Neural crest cell (in vitro differentiated cells): ENCODE data around the gene MYBPHL. TPM values are rescaled to one million over a fixed set of nuclear protein-coding genes. Genes with fewer than 3 reads are reported as not detected.

Source experiments
- DNase-seq: peaks from one replicate; pipeline ENCODE4 v3.0.0; 2021; ENCODE audit warnings: low read depth, mixed read lengths, low spot score
- H3K27ac Mint-ChIP-seq: one replicate; pipeline ENCODE4 v1.8.0; 2021; ENCODE audit warnings: mild to moderate bottlenecking, mixed read lengths; ENCODE audit not compliant: unreplicated experiment
- H3K27me3 Mint-ChIP-seq: 2 replicates; pipeline ENCODE4 v1.8.0; 2021; ENCODE audit warnings: low read depth, mild to moderate bottlenecking, mixed read lengths
- H3K36me3 Mint-ChIP-seq: 2 replicates; pipeline ENCODE4 v1.8.0; 2021; ENCODE audit warnings: low read depth, mild to moderate bottlenecking, mixed read lengths
- H3K4me1 Mint-ChIP-seq: 2 replicates; pipeline ENCODE4 v1.8.0; 2021; ENCODE audit warnings: mixed read lengths
- H3K4me3 Mint-ChIP-seq: one replicate; pipeline ENCODE4 v1.8.0; 2021; ENCODE audit warnings: mild to moderate bottlenecking, mixed read lengths
- H3K9me3 Mint-ChIP-seq: 2 replicates; pipeline ENCODE4 v1.8.0; 2021; ENCODE audit warnings: mixed read lengths
- CTCF ChIP-seq: fragments of 200-600 bp; sonication (generic); conservative IDR thresholded peaks from 2 replicates; pipeline ENCODE4 v1.5.0; 2021; ENCODE audit warnings: antibody characterized with exemption, mild to moderate bottlenecking
- total RNA-seq: library from RNA; stranded (reverse); gene quantifications from 2 replicates; pipeline ENCODE4 v1.2.1, GENCODE V29; 2021

The MYBPHL gene
- total RNA-seq, 1 donor from 2014 or later, result 0.82 TPM

- no peak overlapping the region for H3K4me3 Mint-ChIP-seq
- no peaks in the 10 kb centered on the region for H3K4me1 Mint-ChIP-seq
- H3K36me3 Mint-ChIP-seq, result peaks cover 16% of the 10 kb centered on the region
- no peaks in the 10 kb centered on the region for H3K9me3 Mint-ChIP-seq
- DNase-seq, result no peak
- no peak overlapping the region for H3K27ac Mint-ChIP-seq
- no peaks in the 10 kb centered on the region for H3K27me3 Mint-ChIP-seq
- TF ChIP-seq CTCF, result no peak
Measured at GRCh38 chr1:109347511-109347910, 40.7 kb upstream of the MYBPHL start.

- Mint-ChIP-seq H3K36me3 (peaks cover 27% of the 10 kb centered on the region), H3K4me3 (no peak overlapping the region), H3K27me3 (no peaks in the 10 kb centered on the region), H3K4me1 (no peaks in the 10 kb centered on the region), H3K9me3 (no peaks in the 10 kb centered on the region), H3K27ac (no peak overlapping the region)
- DNase-seq, result no peak
- TF ChIP-seq CTCF, result no peak
Measured at GRCh38 chr1:109341944-109342930, 35.4 kb upstream of the MYBPHL start.

GRCh38 chr1:109338608-109339007 is 31.8 kb upstream of the MYBPHL start:
- no peak overlapping the region for H3K4me3 Mint-ChIP-seq
- TF ChIP-seq CTCF, result no peak
- peaks cover 32% of the 10 kb centered on the region for H3K36me3 Mint-ChIP-seq
- H3K27ac Mint-ChIP-seq, result peak overlapping the region; percentile 13
- DNase-seq, result no peak
- peaks cover 4% of the 10 kb centered on the region for H3K9me3 Mint-ChIP-seq
- H3K27me3 Mint-ChIP-seq, result no peaks in the 10 kb centered on the region
- no peaks in the 10 kb centered on the region for H3K4me1 Mint-ChIP-seq

GRCh38 chr1:109338091-109338490 is 31.3 kb upstream of the MYBPHL start:
- no peaks in the 10 kb centered on the region for H3K4me1 Mint-ChIP-seq
- peaks cover 37% of the 10 kb centered on the region for H3K36me3 Mint-ChIP-seq
- H3K27ac Mint-ChIP-seq, result no peak overlapping the region
- no peaks in the 10 kb centered on the region for H3K27me3 Mint-ChIP-seq
- H3K4me3 Mint-ChIP-seq, result no peak overlapping the region
- H3K9me3 Mint-ChIP-seq, result peaks cover 6% of the 10 kb centered on the region
- TF ChIP-seq CTCF, result no peak
- no peak for DNase-seq

- TF ChIP-seq CTCF, result no peak
- peaks cover 18% of the 10 kb centered on the region for H3K9me3 Mint-ChIP-seq
- DNase-seq, result no peak
- H3K36me3 Mint-ChIP-seq, result peaks cover 60% of the 10 kb centered on the region
- H3K27me3 Mint-ChIP-seq, result no peaks in the 10 kb centered on the region
- no peak overlapping the region for H3K4me3 Mint-ChIP-seq
- no peak overlapping the region for H3K27ac Mint-ChIP-seq
- no peaks in the 10 kb centered on the region for H3K4me1 Mint-ChIP-seq
Measured at GRCh38 chr1:109335091-109335490, 28.3 kb upstream of the MYBPHL start.
